Progenitor cell of endocrine pancreas (in vitro differentiated cells): ENCODE results near the gene FAF1. TPM values are rescaled to one million over a fixed set of nuclear protein-coding genes. Genes with fewer than 3 reads are reported as not detected.

Experiments
- DNase-seq: peaks from one replicate; pipeline ENCODE4 v3.0.0; 2021; ENCODE audit warnings: low spot score; ENCODE audit not compliant: unreplicated experiment
- H3K27ac Mint-ChIP-seq: 2 replicates; pipeline ENCODE4 v1.8.0; 2021; ENCODE audit warnings: mild to moderate bottlenecking, moderate library complexity, mixed read lengths
- H3K27me3 Mint-ChIP-seq: 2 replicates; pipeline ENCODE4 v1.8.0; 2021; ENCODE audit warnings: mixed read lengths
- H3K36me3 Mint-ChIP-seq: 2 replicates; pipeline ENCODE4 v1.8.0; 2022; ENCODE audit warnings: mixed read lengths; ENCODE audit not compliant: insufficient read depth
- H3K4me1 Mint-ChIP-seq: 2 replicates; pipeline ENCODE4 v1.8.0; 2021; ENCODE audit warnings: low read depth, mixed read lengths
- H3K4me3 Mint-ChIP-seq: 2 replicates; pipeline ENCODE4 v1.8.0; 2021; ENCODE audit warnings: low read depth, mild to moderate bottlenecking, moderate library complexity, mixed read lengths
- H3K9me3 Mint-ChIP-seq: 2 replicates; pipeline ENCODE4 v1.8.0; 2021; ENCODE audit warnings: low read depth, mixed read lengths
- CTCF ChIP-seq: fragments of 200-600 bp; sonication (generic); IDR thresholded peaks from one replicate; pipeline ENCODE4 v1.5.0; 2021; ENCODE audit warnings: antibody characterized with exemption, mild to moderate bottlenecking; ENCODE audit not compliant: unreplicated experiment
- total RNA-seq: library from RNA; stranded (reverse); gene quantifications from 2 replicates; pipeline ENCODE4 v1.2.1, GENCODE V29; 2021

The FAF1 gene
- total RNA-seq, 1 donor from 2014 or later = 49.0 TPM

- no peaks in the 10 kb centered on the region for H3K9me3 Mint-ChIP-seq
- no peak for DNase-seq
- peaks cover 86% of the 10 kb centered on the region for H3K27me3 Mint-ChIP-seq
- no peak for TF ChIP-seq CTCF
- H3K4me3 Mint-ChIP-seq = peak overlapping the region; percentile 61
- peaks cover 9% of the 10 kb centered on the region for H3K4me1 Mint-ChIP-seq
- no peaks in the 10 kb centered on the region for H3K36me3 Mint-ChIP-seq
- no peak overlapping the region for H3K27ac Mint-ChIP-seq
These were observed 542.0 kb downstream of the FAF1 start for GRCh38 chr1:50417946-50418599.

GRCh38 chr1:50417507-50417906 is 542.6 kb downstream of the FAF1 start:
- H3K27me3 Mint-ChIP-seq = peaks cover 86% of the 10 kb centered on the region
- H3K4me1 Mint-ChIP-seq = peaks cover 5% of the 10 kb centered on the region
- no peaks in the 10 kb centered on the region for H3K36me3 Mint-ChIP-seq
- H3K4me3 Mint-ChIP-seq = no peak overlapping the region
- TF ChIP-seq CTCF = no peak
- no peaks in the 10 kb centered on the region for H3K9me3 Mint-ChIP-seq
- DNase-seq = no peak
- no peak overlapping the region for H3K27ac Mint-ChIP-seq

- no peak for TF ChIP-seq CTCF
- Mint-ChIP-seq H3K9me3 (no peaks in the 10 kb centered on the region), H3K36me3 (no peaks in the 10 kb centered on the region), H3K4me3 (peak overlapping the region; percentile 31), H3K4me1 (peaks cover 5% of the 10 kb centered on the region), H3K27me3 (peaks cover 83% of the 10 kb centered on the region), H3K27ac (no peak overlapping the region)
- no peak for DNase-seq
These were observed 543.3 kb downstream of the FAF1 start for GRCh38 chr1:50416553-50417453.

- peaks cover 5% of the 10 kb centered on the region for H3K4me1 Mint-ChIP-seq
- peaks cover 83% of the 10 kb centered on the region for H3K27me3 Mint-ChIP-seq
- no peak for DNase-seq
- H3K4me3 Mint-ChIP-seq = no peak overlapping the region
- TF ChIP-seq CTCF = no peak
- H3K9me3 Mint-ChIP-seq = no peaks in the 10 kb centered on the region
- H3K27ac Mint-ChIP-seq = no peak overlapping the region
- no peaks in the 10 kb centered on the region for H3K36me3 Mint-ChIP-seq
These were observed 543.9 kb downstream of the FAF1 start for GRCh38 chr1:50416150-50416527.

- peak; percentile 33 for TF ChIP-seq CTCF
- peaks cover 5% of the 10 kb centered on the region for H3K4me1 Mint-ChIP-seq
- no peak overlapping the region for H3K27ac Mint-ChIP-seq
- peaks cover 85% of the 10 kb centered on the region for H3K27me3 Mint-ChIP-seq
- no peak for DNase-seq
- no peaks in the 10 kb centered on the region for H3K9me3 Mint-ChIP-seq
- H3K36me3 Mint-ChIP-seq = no peaks in the 10 kb centered on the region
- no peak overlapping the region for H3K4me3 Mint-ChIP-seq
These were observed 544.6 kb downstream of the FAF1 start for GRCh38 chr1:50415235-50416149.
